Stimulated activated CD4-positive, alpha-beta T cell treated with anti-CD3 and anti-CD28 coated beads, Interleukin-15, amount 100 ng/mL, for 24 hours (primary cell): ENCODE measurements around the gene FAM149B1.

Experiments
- DNase-seq: peaks from one replicate; pipeline ENCODE4 v3.0.0-alpha.2; 2020

FAM149B1 gene

GRCh38 chr10:73182568-73182967 lies 14.6 kb downstream of the FAM149B1 start:
- no peak for DNase-seq

GRCh38 chr10:73183667-73184281 lies 15.9 kb downstream of the FAM149B1 start:
- no peak for DNase-seq

- DNase-seq: no peak
Measured at GRCh38 chr10:73186266-73186665, 18.3 kb downstream of the FAM149B1 start.

GRCh38 chr10:73190188-73190587 lies 22.3 kb downstream of the FAM149B1 start:
- no peak for DNase-seq

GRCh38 chr10:73205081-73205480 lies 37.2 kb downstream of the FAM149B1 start:
- DNase-seq: no peak

GRCh38 chr10:73205890-73206289 lies 38.0 kb downstream of the FAM149B1 start:
- DNase-seq: no peak

GRCh38 chr10:73206385-73206784 lies 38.5 kb downstream of the FAM149B1 start:
- DNase-seq: no peak

GRCh38 chr10:73207883-73208282 lies 40.0 kb downstream of the FAM149B1 start:
- DNase-seq: no peak

GRCh38 chr10:73209705-73210104 lies 41.8 kb downstream of the FAM149B1 start:
- DNase-seq: no peak

- no peak for DNase-seq
Measured at GRCh38 chr10:73210395-73211105, 42.6 kb downstream of the FAM149B1 start.

- DNase-seq: no peak
Measured at GRCh38 chr10:73211106-73211811, 43.3 kb downstream of the FAM149B1 start.

GRCh38 chr10:73215749-73216148 lies 47.8 kb downstream of the FAM149B1 start:
- DNase-seq: no peak

- no peak for DNase-seq
Measured at GRCh38 chr10:73217628-73218027, 49.7 kb downstream of the FAM149B1 start.

GRCh38 chr10:73218431-73219191 lies 50.7 kb downstream of the FAM149B1 start:
- no peak for DNase-seq

- no peak for DNase-seq
Measured at GRCh38 chr10:73219384-73219783, 51.5 kb downstream of the FAM149B1 start.

- DNase-seq: no peak
Measured at GRCh38 chr10:73220989-73221388, 53.1 kb downstream of the FAM149B1 start.

- no peak for DNase-seq
Measured at GRCh38 chr10:73225518-73225917, 57.6 kb downstream of the FAM149B1 start.

- DNase-seq: no peak
Measured at GRCh38 chr10:73226663-73227062, 58.7 kb downstream of the FAM149B1 start.

GRCh38 chr10:73228247-73228646 lies 60.3 kb downstream of the FAM149B1 start:
- DNase-seq: no peak

GRCh38 chr10:73229567-73229966 lies 61.6 kb downstream of the FAM149B1 start:
- DNase-seq: no peak

GRCh38 chr10:73232887-73233286 lies 65.0 kb downstream of the FAM149B1 start:
- no peak for DNase-seq

- DNase-seq: no peak
Measured at GRCh38 chr10:73233883-73234282, 66.0 kb downstream of the FAM149B1 start.

GRCh38 chr10:73234695-73235094 lies 66.8 kb downstream of the FAM149B1 start:
- no peak for DNase-seq
